GM23248 (cell line): ENCODE data around the gene FILIP1L.

Experiments used
- EZH2 ChIP-seq: fragments of 200-600 bp; sonication (generic); IDR thresholded peaks from 2 replicates; pipeline ENCODE4 v1.6.1; 2018; ENCODE audit warnings: antibody characterized with exemption, mild to moderate bottlenecking; ENCODE audit not compliant: insufficient read depth, poor library complexity, severe bottlenecking
- EZH2phosphoT487 ChIP-seq: fragments of 200-600 bp; sonication (generic); IDR thresholded peaks from 2 replicates; pipeline ENCODE4 v1.6.1; 2018; ENCODE audit warnings: antibody characterized with exemption, moderate library complexity, mild to moderate bottlenecking, low read depth; ENCODE audit not compliant: insufficient read depth

DNA sequence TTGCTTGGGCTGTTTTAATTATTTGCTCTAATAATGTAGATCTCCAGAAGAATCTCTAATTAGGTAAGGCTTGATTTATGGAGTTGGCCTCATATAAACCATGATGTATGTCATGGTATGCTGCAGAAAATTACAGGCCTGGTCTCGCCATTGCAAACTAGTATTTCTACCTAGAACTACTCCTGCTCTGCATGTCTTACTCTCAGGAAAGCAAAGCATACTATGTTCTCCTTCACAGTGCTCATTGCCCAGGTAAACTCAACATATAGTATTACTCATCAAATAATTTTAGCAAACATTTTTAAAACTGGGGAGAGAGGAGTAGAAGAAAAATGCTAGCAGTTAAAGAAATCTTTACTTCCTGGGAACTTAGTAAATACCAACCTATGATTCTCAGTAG lies 90.7 kb downstream of the FILIP1L start:
- no peak for TF ChIP-seq EZH2
- TF ChIP-seq EZH2phosphoT487: no peak
